ENCODE data around the gene CCDC112. TPM values are rescaled to one million over a fixed set of nuclear protein-coding genes. Genes with fewer than 3 reads are reported as not detected.

The CCDC112 gene
- total and polyA plus RNA-seq, 2 donors (not counting 3 experiments of a cell fraction or from before 2014, with no cell fraction given), result 2.4 to 9.6 TPM

GRCh38 chr5:115246361-115246991 lies 50.0 kb downstream of the CCDC112 start:
- no peaks in the 10 kb centered on the region for H3K4me1 ChIP-seq (ENCODE audit: control insufficient read depth, extremely low read depth, insufficient read depth, low read length)
- H3K27ac ChIP-seq (ENCODE audit: insufficient read depth, low read depth, low read length), result no peak overlapping the region
- H3K4me3 ChIP-seq (replicated peaks in 1 of 3; ENCODE audit: insufficient read depth in 1 of 3, low read depth in 1 of 3, low read length in 3 of 3), result no peak overlapping the region
- FAIRE-seq (no peak), DNase-seq (ENCODE audit: low read depth, low spot score) (peak; percentile 49)
- no peaks in the 10 kb centered on the region for H3K36me3 ChIP-seq (ENCODE audit: control insufficient read depth in 2 of 2, extremely low read depth in 1 of 2, insufficient read depth in 2 of 2, low read length in 2 of 2)
- H2AFZ ChIP-seq (ENCODE audit: low read depth, low read length), result no peak overlapping the region
- no peaks in the 10 kb centered on the region for H3K9me3 ChIP-seq (replicated peaks; ENCODE audit: control insufficient read depth, insufficient read depth, low read length)
- ChIA-PET POLR2A (no interaction called here), CTCF (interaction anchor here (0.7 to 2.0 kb wide), 7 partner anchors 15 to 1634 kb away, joined by 3 to 27 read pairs (median 4); partner anchors contain the start of gene TRIM36)
- no peak overlapping the region for H3K4me2 ChIP-seq (ENCODE audit: insufficient read depth, low read length)
- dilution Hi-C loops (cut with MboI; ENCODE audit: extremely low pct_ligation_motif_present, low sequenced_read_pairs) (no loop called here), intact Hi-C loops (cut with micrococcal nuclease) (loop anchor here (1.0 to 10.0 kb wide), 5 partner anchors 74 to 1567 kb away; no protein-coding TSS in a partner anchor)
- no peaks in the 10 kb centered on the region for H3K9me1 ChIP-seq (replicated peaks; ENCODE audit: control insufficient read depth, extremely low read depth, insufficient read depth, low read length)
- peaks cover 43% of the 10 kb centered on the region for H3K79me2 ChIP-seq (ENCODE audit: control insufficient read depth, insufficient read depth, low read length)
- peaks cover 4% of the 10 kb centered on the region for H4K20me1 ChIP-seq (replicated peaks; ENCODE audit: control insufficient read depth, extremely low read depth, insufficient read depth, low read length)
- BruUV-seq (replicated peaks), result no TSS peak
- TF ChIP-seq EZH2 (IDR thresholded peaks at IDR 0.05; ENCODE audit: borderline replicate concordance, low read depth, low read length, severe bottlenecking), result no peak
- TF ChIP-seq, protein P1, sequence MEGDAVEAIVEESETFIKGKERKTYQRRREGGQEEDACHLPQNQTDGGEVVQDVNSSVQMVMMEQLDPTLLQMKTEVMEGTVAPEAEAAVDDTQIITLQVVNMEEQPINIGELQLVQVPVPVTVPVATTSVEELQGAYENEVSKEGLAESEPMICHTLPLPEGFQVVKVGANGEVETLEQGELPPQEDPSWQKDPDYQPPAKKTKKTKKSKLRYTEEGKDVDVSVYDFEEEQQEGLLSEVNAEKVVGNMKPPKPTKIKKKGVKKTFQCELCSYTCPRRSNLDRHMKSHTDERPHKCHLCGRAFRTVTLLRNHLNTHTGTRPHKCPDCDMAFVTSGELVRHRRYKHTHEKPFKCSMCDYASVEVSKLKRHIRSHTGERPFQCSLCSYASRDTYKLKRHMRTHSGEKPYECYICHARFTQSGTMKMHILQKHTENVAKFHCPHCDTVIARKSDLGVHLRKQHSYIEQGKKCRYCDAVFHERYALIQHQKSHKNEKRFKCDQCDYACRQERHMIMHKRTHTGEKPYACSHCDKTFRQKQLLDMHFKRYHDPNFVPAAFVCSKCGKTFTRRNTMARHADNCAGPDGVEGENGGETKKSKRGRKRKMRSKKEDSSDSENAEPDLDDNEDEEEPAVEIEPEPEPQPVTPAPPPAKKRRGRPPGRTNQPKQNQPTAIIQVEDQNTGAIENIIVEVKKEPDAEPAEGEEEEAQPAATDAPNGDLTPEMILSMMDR (IDR thresholded peaks at IDR 0.05; ENCODE audit: extremely low read depth in 1 of 2, insufficient read depth in 1 of 2, low read depth in 1 of 2, low read length in 2 of 2), result peak; percentile 34 to 37
- no peaks in the 10 kb centered on the region for H3K27me3 ChIP-seq (ENCODE audit: control insufficient read depth in 2 of 2, insufficient read depth in 2 of 2, low read length in 2 of 2)
- H3K9ac ChIP-seq (replicated peaks; ENCODE audit: extremely low read depth, insufficient read depth, low read length), result no peak overlapping the region

DNA sequence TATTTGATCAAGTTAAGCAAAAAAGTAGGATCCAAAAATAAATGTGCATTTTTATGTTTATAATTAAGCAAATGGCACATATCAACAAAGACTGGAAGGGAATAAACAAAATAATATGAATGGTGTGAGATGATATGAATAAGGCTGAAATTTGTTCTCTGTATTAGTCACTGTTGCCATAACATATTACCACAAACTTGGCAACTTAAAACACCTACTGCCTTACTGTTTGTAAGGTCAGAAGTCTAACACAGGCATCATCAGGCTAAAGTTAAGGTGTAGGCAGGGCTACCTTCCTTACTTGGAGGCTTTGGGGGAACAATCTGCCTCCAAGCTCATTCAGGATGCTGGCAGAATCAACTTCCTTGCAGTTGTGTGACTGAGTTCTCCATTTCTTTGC lies 53.0 kb downstream of the CCDC112 start:
- Histone ChIP-seq H3K9me1 (replicated peaks; ENCODE audit: control insufficient read depth, extremely low read depth, insufficient read depth, low read length) (no peaks in the 10 kb centered on the region), H3K27ac (ENCODE audit: insufficient read depth, low read depth, low read length) (no peak overlapping the region), H4K20me1 (replicated peaks; ENCODE audit: control insufficient read depth, extremely low read depth, insufficient read depth, low read length) (peaks cover 3% of the 10 kb centered on the region), H3K4me1 (ENCODE audit: control insufficient read depth, extremely low read depth, insufficient read depth, low read length) (no peaks in the 10 kb centered on the region), H3K36me3 (ENCODE audit: control insufficient read depth in 2 of 2, extremely low read depth in 1 of 2, insufficient read depth in 2 of 2, low read length in 2 of 2) (peaks cover 0 to 8% of the 10 kb centered on the region in 2 experiments), H3K9ac (replicated peaks; ENCODE audit: extremely low read depth, insufficient read depth, low read length) (no peak overlapping the region), H3K4me2 (ENCODE audit: insufficient read depth, low read length) (no peak overlapping the region), H3K27me3 (ENCODE audit: control insufficient read depth in 2 of 2, insufficient read depth in 2 of 2, low read length in 2 of 2) (no peaks in the 10 kb centered on the region), H3K4me3 (replicated peaks in 1 of 3; ENCODE audit: insufficient read depth in 1 of 3, low read depth in 1 of 3, low read length in 3 of 3) (no peak overlapping the region), H3K9me3 (replicated peaks; ENCODE audit: control insufficient read depth, insufficient read depth, low read length) (no peaks in the 10 kb centered on the region), H2AFZ (ENCODE audit: low read depth, low read length) (no peak overlapping the region), H3K79me2 (ENCODE audit: control insufficient read depth, insufficient read depth, low read length) (peaks cover 29% of the 10 kb centered on the region)
- TF ChIP-seq, protein P1 (IDR thresholded peaks at IDR 0.05; ENCODE audit: extremely low read depth in 1 of 2, insufficient read depth in 1 of 2, low read depth in 1 of 2, low read length in 2 of 2), result no peak
- no peak for TF ChIP-seq FOS (IDR thresholded peaks at IDR 0.05; ENCODE audit: borderline replicate concordance, insufficient read depth, low read length)
- dilution Hi-C loops (cut with MboI; ENCODE audit: extremely low pct_ligation_motif_present, low sequenced_read_pairs), result no loop called here
- peak; percentile 3 for DNase-seq (ENCODE audit: low read depth, low spot score)
- ChIA-PET POLR2A (no interaction called here), CTCF (interaction anchor here (1.4 kb wide), 1 partner anchor 145 kb away, joined by 7 read pairs; no protein-coding TSS in a partner anchor)
- BruUV-seq (replicated peaks), result no TSS peak
- intact Hi-C loops (cut with micrococcal nuclease), result loop anchor here (10.0 kb wide), 1 partner anchor 1139 kb away; no protein-coding TSS in a partner anchor
- no peak for FAIRE-seq

All from endothelial cell of umbilical vein (primary cell).